ENCODE data around the gene PTPRM. TPM values are rescaled to one million over a fixed set of nuclear protein-coding genes. Genes with fewer than 3 reads are reported as not detected.

Gene PTPRM
- total RNA-seq, 1 experiment from 2014 or later: 6.2 TPM

- H2BK120ac ChIP-seq (ENCODE audit: low read depth, low read length, poor library complexity, severe bottlenecking): no peak overlapping the region
- no peak overlapping the region for H3K23ac ChIP-seq (ENCODE audit: insufficient read length, low read depth, low read length)
- H3K14ac ChIP-seq (ENCODE audit: insufficient read depth, low read length): no peak overlapping the region
- TF ChIP-seq CTCF (conservative IDR thresholded peaks at IDR 0.05): no peak
- H2BK15ac ChIP-seq (ENCODE audit: low read depth, low read length): no peak overlapping the region
- no peak overlapping the region for H2AFZ ChIP-seq (ENCODE audit: low read length)
- no peak overlapping the region for H3K18ac ChIP-seq (ENCODE audit: insufficient read length, low read depth, low read length)
- no peaks in the 10 kb centered on the region for H3K79me2 ChIP-seq (ENCODE audit: insufficient read depth, low read length)
- no peak overlapping the region for H3K27ac ChIP-seq (ENCODE audit: insufficient read length, low read depth, low read length)
- no peak overlapping the region for H3K4me2 ChIP-seq (ENCODE audit: insufficient read depth, insufficient read length, low read length)
- H3K27ac Mint-ChIP-seq: no peak overlapping the region
- H3K56ac ChIP-seq (ENCODE audit: insufficient read length, low read depth, low read length): no peak overlapping the region
- H4K8ac ChIP-seq (replicated peaks; ENCODE audit: insufficient read length, low read depth, low read length): no peak overlapping the region
- H3K9ac ChIP-seq (ENCODE audit: extremely low read depth, insufficient read length, low read length): no peak overlapping the region
- no peak overlapping the region for H2BK5ac ChIP-seq (ENCODE audit: insufficient read length, low read length)
- no peak overlapping the region for H4K91ac ChIP-seq (ENCODE audit: insufficient read length, low read depth, low read length)
- no peak overlapping the region for H2BK12ac ChIP-seq (ENCODE audit: insufficient read length, low read depth, low read length)
- no peaks in the 10 kb centered on the region for H3K27me3 ChIP-seq (ENCODE audit: insufficient read depth, low read length)
- H3K9me3 Mint-ChIP-seq: no peaks in the 10 kb centered on the region
- no peak for DNase-seq
- WGBS (ENCODE audit: extremely low coverage, insufficient read length, low lambda C conversion rate): no CpG with 5 or more reads among the region's 4 CpGs
- H4K5ac ChIP-seq (ENCODE audit: insufficient read length, low read depth, low read length): no peak overlapping the region
- no peaks in the 10 kb centered on the region for H3K23me2 ChIP-seq (ENCODE audit: insufficient read length, low read depth, low read length, poor library complexity, severe bottlenecking)
- no peak overlapping the region for H3K4me3 Mint-ChIP-seq
- no peaks in the 10 kb centered on the region for H3K36me3 Mint-ChIP-seq (ENCODE audit: insufficient read depth in 1 of 3, low read depth in 3 of 3)
- no peak overlapping the region for H2BK20ac ChIP-seq (ENCODE audit: low read depth, low read length, poor library complexity, severe bottlenecking)
- H4K20me1 ChIP-seq (ENCODE audit: control insufficient read depth, insufficient read depth, insufficient read length): no peaks in the 10 kb centered on the region
- H3K9me3 ChIP-seq (ENCODE audit: control insufficient read depth, low read depth, low read length): no peaks in the 10 kb centered on the region
- H3K4me1 ChIP-seq (ENCODE audit: insufficient read depth, low read length): no peaks in the 10 kb centered on the region
- no peaks in the 10 kb centered on the region for H3K79me1 ChIP-seq (ENCODE audit: insufficient read depth, low read depth, low read length, poor library complexity, severe bottlenecking)
- no peak overlapping the region for H2AK5ac ChIP-seq (ENCODE audit: insufficient read length, low read length)
- peaks cover 5 to 18% of the 10 kb centered on the region in 2 experiments for H3K4me1 Mint-ChIP-seq
- H3T11ph ChIP-seq (ENCODE audit: low read length): no peak overlapping the region
- H3K4ac ChIP-seq (ENCODE audit: low read depth, low read length): no peak overlapping the region
- peaks cover 17% of the 10 kb centered on the region for H3K27me3 Mint-ChIP-seq (ENCODE audit: low read depth)
Observed at GRCh38 chr18:8368512-8369217, 801.5 kb downstream of the PTPRM start.
